Neural cell (in vitro differentiated cells): ENCODE data around the gene ANO5. TPM values are rescaled to one million over a fixed set of nuclear protein-coding genes. Genes with fewer than 3 reads are reported as not detected.

Source experiments
- H2AFZ ChIP-seq: fragments of 200-600, 300-800 bp; sonication (generic), shearing (Covaris generic); 2 replicates; pipeline ENCODE4 v1.6.0; 2014; ENCODE audit warnings: low read depth, mild to moderate bottlenecking, antibody characterized with exemption, low read length, moderate library complexity
- H3F3A ChIP-seq: fragments of 200-600 bp; shearing (Covaris generic); 2 replicates; pipeline ENCODE4 v1.6.1; 2016; ENCODE audit warnings: mild to moderate bottlenecking, moderate library complexity, mixed read lengths, antibody characterized with exemption, low read length; ENCODE audit not compliant: insufficient read depth, poor library complexity, severe bottlenecking
- H3K27ac ChIP-seq: fragments of 200-600, 300-800 bp; sonication (generic), shearing (Covaris generic); 2 replicates; pipeline ENCODE4 v1.5.1; 2014; ENCODE audit warnings: mild to moderate bottlenecking, low read length, moderate library complexity
- H3K27me3 ChIP-seq: fragments of 300-800, 200-600 bp; sonication (generic), shearing (Covaris generic); 2 replicates; pipeline ENCODE4 v1.6.0; 2014; ENCODE audit warnings: mild to moderate bottlenecking, low read depth, low read length, moderate library complexity; ENCODE audit not compliant: insufficient read depth
- H3K36me3 ChIP-seq: fragments of 300-800, 200-600 bp; sonication (generic), shearing (Covaris generic); 2 replicates; pipeline ENCODE4 v1.5.1; 2014; ENCODE audit warnings: mild to moderate bottlenecking, antibody characterized with exemption, low read length, moderate library complexity; ENCODE audit not compliant: insufficient read depth
- H3K4me2 ChIP-seq: fragments of 300-800, 200-600 bp; sonication (generic), shearing (Covaris generic); 2 replicates; pipeline ENCODE4 v1.6.0; 2014; ENCODE audit warnings: mild to moderate bottlenecking, low read length
- H3K4me3 ChIP-seq: fragments of 300-800, 200-600 bp; sonication (generic), shearing (Covaris generic); 2 replicates; pipeline ENCODE4 v1.5.1; 2014; ENCODE audit warnings: mild to moderate bottlenecking, low read length, moderate library complexity
- H3K79me2 ChIP-seq: fragments of 200-600 bp; shearing (Covaris generic); replicated peaks from 2 replicates; pipeline ENCODE4 v1.6.0; 2014; ENCODE audit warnings: mild to moderate bottlenecking, low read length, moderate library complexity; ENCODE audit not compliant: insufficient read depth
- H3K9ac ChIP-seq: fragments of 300-800, 200-600 bp; sonication (generic), shearing (Covaris generic); 2 replicates; pipeline ENCODE4 v1.6.1; 2016; ENCODE audit warnings: mild to moderate bottlenecking, low read length, mixed read lengths
- H3K9me2 ChIP-seq: fragments of 200-600 bp; shearing (Covaris generic); 2 replicates; pipeline ENCODE4 v1.6.1; 2016; ENCODE audit warnings: mild to moderate bottlenecking, low read length, mixed read lengths; ENCODE audit not compliant: insufficient read depth
- H3K9me3 ChIP-seq: fragments of 200-600, 300-800 bp; sonication (generic), shearing (Covaris generic); 2 replicates; pipeline ENCODE4 v1.6.1; 2016; ENCODE audit warnings: mild to moderate bottlenecking, mixed run types, low read length, moderate library complexity, mixed read lengths
- H4K20me1 ChIP-seq: fragments of 200-600 bp; shearing (Covaris generic); 2 replicates; pipeline ENCODE4 v1.6.1; 2016; ENCODE audit warnings: mild to moderate bottlenecking, mixed run types; ENCODE audit not compliant: insufficient read depth
- EP300 ChIP-seq: fragments of 450-650 bp; conservative IDR thresholded peaks from 2 replicates; pipeline ENCODE4 v1.6.1; 2014; ENCODE audit warnings: antibody characterized with exemption, mild to moderate bottlenecking, moderate library complexity; ENCODE audit not compliant: poor library complexity, severe bottlenecking
- EZH2 ChIP-seq: fragments of 200-600, 300-800 bp; shearing (Covaris generic), sonication (generic); IDR thresholded peaks from 2 replicates; pipeline ENCODE4 v1.6.1; 2014; ENCODE audit warnings: antibody characterized with exemption, low read length, borderline replicate concordance, mild to moderate bottlenecking; ENCODE audit not compliant: insufficient read depth, poor library complexity, severe bottlenecking
- MXI1 ChIP-seq: fragments of 450-650 bp; conservative IDR thresholded peaks from 2 replicates; pipeline ENCODE4 v1.6.1; 2014; ENCODE audit warnings: antibody characterized with exemption, mild to moderate bottlenecking; ENCODE audit not compliant: poor library complexity, severe bottlenecking
- POLR2AphosphoS5 ChIP-seq: IDR thresholded peaks from 2 replicates; pipeline ENCODE4 v1.6.1; 2012
- REST ChIP-seq: IDR thresholded peaks from 2 replicates; pipeline ENCODE4 v1.6.1; 2012; ENCODE audit warnings: borderline replicate concordance
- SMC3 ChIP-seq: fragments of 450-650 bp; conservative IDR thresholded peaks from 2 replicates; pipeline ENCODE4 v1.6.1; 2014; ENCODE audit warnings: antibody characterized with exemption, mild to moderate bottlenecking, moderate library complexity; ENCODE audit not compliant: poor library complexity
- TAF1 ChIP-seq: IDR thresholded peaks from 2 replicates; pipeline ENCODE4 v1.6.1; 2012; ENCODE audit warnings: low read depth
- polyA plus RNA-seq: library from polyadenylated mRNA; depleted of rRNA; stranded (reverse); fragments of >200 nt; gene quantifications from 2 replicates; pipeline ENCODE4 v1.2.3, GENCODE V29; 2014

Gene ANO5
- polyA plus RNA-seq, 1 donor from 2014 or later = 3.6 TPM

- H3F3A ChIP-seq = no peaks in the 10 kb centered on the region
- no peak overlapping the region for H2AFZ ChIP-seq
- H3K9me2 ChIP-seq = no peaks in the 10 kb centered on the region
- no peaks in the 10 kb centered on the region for H3K9me3 ChIP-seq
- H3K9ac ChIP-seq = no peak overlapping the region
- no peak overlapping the region for H3K27ac ChIP-seq
- no peak overlapping the region for H3K4me2 ChIP-seq
- peak overlapping the region; percentile 77 for H3K4me3 ChIP-seq
- no peaks in the 10 kb centered on the region for H3K36me3 ChIP-seq
- H3K27me3 ChIP-seq = peaks cover 17% of the 10 kb centered on the region
- no peak for TF ChIP-seq EP300
- H4K20me1 ChIP-seq = no peaks in the 10 kb centered on the region
- no peaks in the 10 kb centered on the region for H3K79me2 ChIP-seq
Measured at GRCh38 chr11:22192289-22192641, 620 bp upstream of the ANO5 start.

- peak overlapping the region; percentile 51 for H3K9ac ChIP-seq
- no peaks in the 10 kb centered on the region for H3K9me2 ChIP-seq
- H3K36me3 ChIP-seq = no peaks in the 10 kb centered on the region
- H2AFZ ChIP-seq = peak overlapping the region; percentile 65
- no peak for TF ChIP-seq REST
- TF ChIP-seq POLR2AphosphoS5 = peak; percentile 11
- no peak for TF ChIP-seq MXI1
- TF ChIP-seq TAF1 = no peak
- peaks cover 17% of the 10 kb centered on the region for H3K27me3 ChIP-seq
- no peaks in the 10 kb centered on the region for H3F3A ChIP-seq
- H3K4me3 ChIP-seq = peak overlapping the region; percentile 77
- H4K20me1 ChIP-seq = no peaks in the 10 kb centered on the region
- no peaks in the 10 kb centered on the region for H3K79me2 ChIP-seq
- no peak overlapping the region for H3K27ac ChIP-seq
- H3K4me2 ChIP-seq = peak overlapping the region; percentile 46
- no peaks in the 10 kb centered on the region for H3K9me3 ChIP-seq
Measured at GRCh38 chr11:22193348-22194051, 615 bp downstream of the ANO5 start.

DNA sequence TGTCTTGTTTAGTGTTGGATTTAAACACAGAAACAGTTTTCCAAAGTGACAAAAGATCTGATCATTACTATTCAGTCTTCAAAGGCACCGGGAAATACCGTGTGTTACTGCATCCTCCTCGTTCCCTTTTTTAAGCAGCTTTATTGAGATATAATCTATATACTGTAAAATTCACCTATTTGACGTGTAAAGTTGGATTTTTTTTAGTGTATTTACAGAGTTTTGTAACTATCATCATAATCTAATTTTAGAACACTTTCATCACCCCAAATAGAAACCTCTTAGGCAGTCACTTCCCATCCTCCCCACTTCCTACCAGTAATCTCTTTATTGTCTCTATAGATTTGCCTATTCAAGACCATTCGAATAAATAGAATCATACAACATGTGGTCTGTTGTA is 1.4 kb downstream of the ANO5 start:
- TF ChIP-seq TAF1 (no peak), EP300 (no peak), EZH2 (no peak), SMC3 (no peak)
- Histone ChIP-seq H3K27me3 (peaks cover 17% of the 10 kb centered on the region), H4K20me1 (no peaks in the 10 kb centered on the region), H3K36me3 (no peaks in the 10 kb centered on the region), H3K9ac (no peak overlapping the region), H3K9me3 (no peaks in the 10 kb centered on the region), H3K79me2 (no peaks in the 10 kb centered on the region), H3K4me2 (peak overlapping the region; percentile 46), H2AFZ (no peak overlapping the region), H3F3A (no peaks in the 10 kb centered on the region), H3K9me2 (no peaks in the 10 kb centered on the region), H3K4me3 (peak overlapping the region; percentile 77), H3K27ac (no peak overlapping the region)
